ENCODE results near the gene CFAP299. TPM values are rescaled to one million over a fixed set of nuclear protein-coding genes. Genes with fewer than 3 reads are reported as not detected.
A peak's percentile ranks its signal among the peaks of the same experiment; 100 is the strongest.

CFAP299 gene
- total RNA-seq (2016; rRNA removed; fragmentation: Illumina TruSeq; extraction: Trizol) (not detected in 2 replicates), polyA plus RNA-seq (2011; rRNA removed) (not detected in 2 replicates), polyA minus RNA-seq (2011; rRNA and poly(A)+ RNA removed; ENCODE audit: low replicate concordance) (not detected in 2 replicates), Bru-seq, nascent RNA (percentile 1 among the genes with signal in this experiment), BruChase-seq, experiment 1, labeled RNA remaining after a 6-hour chase (percentile 1 among the genes with signal in this experiment), BruChase-seq, experiment 2, labeled RNA remaining after a 2-hour chase (percentile 1 among the genes with signal in this experiment)
- not detected in 2 replicates for total RNA-seq (2016; cell fraction: cytosol; rRNA removed; fragmentation: Illumina TruSeq; extraction: Trizol; ENCODE audit: low read depth)
- not detected in 2 replicates for total RNA-seq (2016; cell fraction: insoluble cytoplasmic fraction; rRNA removed; fragmentation: Illumina TruSeq; extraction: Trizol)
- not detected in 2 replicates for total RNA-seq (2016; cell fraction: membrane; rRNA removed; fragmentation: Illumina TruSeq; extraction: Trizol)
- not detected in 2 replicates for total RNA-seq (2016; cell fraction: nucleus; rRNA removed; fragmentation: Illumina TruSeq; extraction: Trizol)
- polyA plus RNA-seq (2011; cell fraction: cytosol; rRNA removed) = not detected in 2 replicates
- polyA plus RNA-seq (2011; cell fraction: nucleus; rRNA removed) = not detected in 2 replicates
- polyA plus RNA-seq (2012) = not detected in 2 replicates
- polyA plus RNA-seq (2016; cell fraction: cytosol; fragmentation: Illumina TruSeq; extraction: Trizol; ENCODE audit: low read depth) = not detected in 2 replicates
- polyA plus RNA-seq (2016; cell fraction: insoluble cytoplasmic fraction; fragmentation: Illumina TruSeq; extraction: Trizol; ENCODE audit: low read depth) = not detected in 2 replicates
- polyA plus RNA-seq (2016; cell fraction: membrane; fragmentation: Illumina TruSeq; extraction: Trizol; ENCODE audit: low read depth) = not detected in 2 replicates
- not detected in 2 replicates for polyA plus RNA-seq (2016; cell fraction: nucleus; fragmentation: Illumina TruSeq; extraction: Trizol; ENCODE audit: insufficient read depth, low read depth)
- polyA minus RNA-seq (2011; cell fraction: cytosol; rRNA and poly(A)+ RNA removed) = not detected in 2 replicates
- not detected in 2 replicates for polyA minus RNA-seq (2011; cell fraction: nucleus; rRNA and poly(A)+ RNA removed)
- long read RNA-seq, experiment 1 = 0 reads
- long read RNA-seq, experiment 2 = 0 reads

- Histone ChIP-seq H3K4me3 (replicated peaks in 1 of 3; ENCODE audit: insufficient read depth in 1 of 3, low read depth in 2 of 3, low read length in 3 of 3) (peak within 1 kb of the TSS; percentile 60 to 77 (median 64)), H3K4me1 (ENCODE audit: insufficient read depth, low read length) (peaks cover 9% of the 10 kb centered on the region), H3K27me3 (ENCODE audit: control insufficient read depth in 1 of 2, insufficient read depth in 2 of 2, low read length in 2 of 2) (peaks cover 0 to 14% of the 10 kb centered on the region in 2 experiments; a peak in 2 of 5 replicates), H3K9me3 (ENCODE audit: low read length) (no peaks in the 10 kb centered on the region), H3K4me2 (ENCODE audit: low read depth, low read length) (peak within 1 kb of the TSS; percentile 97), H3K9ac (ENCODE audit: insufficient read depth, low read depth, low read length) (no peak within 1 kb of the TSS), H2AFZ (ENCODE audit: low read length) (peak within 1 kb of the TSS; percentile 76), H3K79me2 (ENCODE audit: insufficient read depth, low read length) (no peaks in the 10 kb centered on the region), H3K27ac (ENCODE audit: extremely low read length, insufficient read depth, low read length) (no peak within 1 kb of the TSS), H3K36me3 (replicated peaks in 1 of 2; ENCODE audit: control insufficient read depth in 1 of 2, insufficient read depth in 2 of 2, low read length in 2 of 2) (no peaks in the 10 kb centered on the region), H4K20me1 (ENCODE audit: insufficient read depth, low read length) (peaks cover 2% of the 10 kb centered on the region; the same call in 1 of the 2 replicates)
- POLR2A ChIA-PET = no interaction called here
- no TSS peak for BruUV-seq (replicated peaks)
- intact Hi-C loops (cut with micrococcal nuclease; ENCODE audit: unreplicated experiment) (loop anchor here (5.0 kb wide), 2 partner anchors 113 to 1383 kb away; no protein-coding TSS in a partner anchor), in situ Hi-C loops (cut with HindIII; ENCODE audit: extremely low pct_ligation_motif_present, low pct_unique_long_range_greater_than_20kb) (no loop called here)
- DNase-seq (ENCODE audit: low spot score) (peak; percentile 79), FAIRE-seq (peak; percentile 93), ATAC-seq (peak; percentile 98)
- CTCF ChIA-PET (ENCODE audit: low intra/inter-chr PET ratio, low total read pairs) = interaction anchor here (1.1 kb wide), 1 partner anchor 1384 kb away, joined by 5 read pairs; no protein-coding TSS in a partner anchor
- WGBS (ENCODE audit: low lambda C conversion rate) = 5% methylated on average over 16 of the region's 49 CpGs
- TF ChIP-seq SP1 (IDR thresholded peaks at IDR 0.05) (no peak), SP1 (CRISPR knock-in tag; IDR thresholded peaks at IDR 0.05) (peak; percentile 66; the same call in 1 of the 2 replicates), ZNF317 (CRISPR knock-in tag; IDR thresholded peaks at IDR 0.05) (no peak), REL (CRISPR knock-in tag; conservative IDR thresholded peaks at IDR 0.05) (no peak), STAG1 (CRISPR knock-in tag; IDR thresholded peaks at IDR 0.05) (peak; percentile 40), NFKB2 (CRISPR knock-in tag; IDR thresholded peaks at IDR 0.05; ENCODE audit: borderline replicate concordance) (peak; percentile 59; the same call in 1 of the 2 replicates), ZIK1 (CRISPR knock-in tag; IDR thresholded peaks at IDR 0.05; ENCODE audit: borderline replicate concordance, low read depth) (no peak), XRCC5 (optimal IDR thresholded peaks at IDR 0.05; ENCODE audit: low read length) (peak; percentile 35), ZNF335 (CRISPR knock-in tag; IDR thresholded peaks at IDR 0.05) (0 out of 2 replicates have a peak, but pooled peaks have one; percentile 39)
- TF ChIP-seq, protein P1, sequence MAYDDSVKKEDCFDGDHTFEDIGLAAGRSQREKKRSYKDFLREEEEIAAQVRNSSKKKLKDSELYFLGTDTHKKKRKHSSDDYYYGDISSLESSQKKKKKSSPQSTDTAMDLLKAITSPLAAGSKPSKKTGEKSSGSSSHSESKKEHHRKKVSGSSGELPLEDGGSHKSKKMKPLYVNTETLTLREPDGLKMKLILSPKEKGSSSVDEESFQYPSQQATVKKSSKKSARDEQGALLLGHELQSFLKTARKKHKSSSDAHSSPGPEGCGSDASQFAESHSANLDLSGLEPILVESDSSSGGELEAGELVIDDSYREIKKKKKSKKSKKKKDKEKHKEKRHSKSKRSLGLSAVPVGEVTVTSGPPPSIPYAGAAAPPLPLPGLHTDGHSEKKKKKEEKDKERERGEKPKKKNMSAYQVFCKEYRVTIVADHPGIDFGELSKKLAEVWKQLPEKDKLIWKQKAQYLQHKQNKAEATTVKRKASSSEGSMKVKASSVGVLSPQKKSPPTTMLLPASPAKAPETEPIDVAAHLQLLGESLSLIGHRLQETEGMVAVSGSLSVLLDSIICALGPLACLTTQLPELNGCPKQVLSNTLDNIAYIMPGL (CRISPR knock-in tag; IDR thresholded peaks at IDR 0.05; ENCODE audit: borderline replicate concordance in 1 of 2, low read depth in 1 of 2) = peak; percentile 63 to 77; a peak in 3 of 4 replicates
- TF ChIP-seq, protein P2, sequence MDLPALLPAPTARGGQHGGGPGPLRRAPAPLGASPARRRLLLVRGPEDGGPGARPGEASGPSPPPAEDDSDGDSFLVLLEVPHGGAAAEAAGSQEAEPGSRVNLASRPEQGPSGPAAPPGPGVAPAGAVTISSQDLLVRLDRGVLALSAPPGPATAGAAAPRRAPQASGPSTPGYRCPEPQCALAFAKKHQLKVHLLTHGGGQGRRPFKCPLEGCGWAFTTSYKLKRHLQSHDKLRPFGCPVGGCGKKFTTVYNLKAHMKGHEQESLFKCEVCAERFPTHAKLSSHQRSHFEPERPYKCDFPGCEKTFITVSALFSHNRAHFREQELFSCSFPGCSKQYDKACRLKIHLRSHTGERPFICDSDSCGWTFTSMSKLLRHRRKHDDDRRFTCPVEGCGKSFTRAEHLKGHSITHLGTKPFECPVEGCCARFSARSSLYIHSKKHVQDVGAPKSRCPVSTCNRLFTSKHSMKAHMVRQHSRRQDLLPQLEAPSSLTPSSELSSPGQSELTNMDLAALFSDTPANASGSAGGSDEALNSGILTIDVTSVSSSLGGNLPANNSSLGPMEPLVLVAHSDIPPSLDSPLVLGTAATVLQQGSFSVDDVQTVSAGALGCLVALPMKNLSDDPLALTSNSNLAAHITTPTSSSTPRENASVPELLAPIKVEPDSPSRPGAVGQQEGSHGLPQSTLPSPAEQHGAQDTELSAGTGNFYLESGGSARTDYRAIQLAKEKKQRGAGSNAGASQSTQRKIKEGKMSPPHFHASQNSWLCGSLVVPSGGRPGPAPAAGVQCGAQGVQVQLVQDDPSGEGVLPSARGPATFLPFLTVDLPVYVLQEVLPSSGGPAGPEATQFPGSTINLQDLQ (CRISPR knock-in tag; IDR thresholded peaks at IDR 0.05) = peak; percentile 73; the same call in 1 of the 2 replicates
- TF ChIP-seq, protein P3, sequence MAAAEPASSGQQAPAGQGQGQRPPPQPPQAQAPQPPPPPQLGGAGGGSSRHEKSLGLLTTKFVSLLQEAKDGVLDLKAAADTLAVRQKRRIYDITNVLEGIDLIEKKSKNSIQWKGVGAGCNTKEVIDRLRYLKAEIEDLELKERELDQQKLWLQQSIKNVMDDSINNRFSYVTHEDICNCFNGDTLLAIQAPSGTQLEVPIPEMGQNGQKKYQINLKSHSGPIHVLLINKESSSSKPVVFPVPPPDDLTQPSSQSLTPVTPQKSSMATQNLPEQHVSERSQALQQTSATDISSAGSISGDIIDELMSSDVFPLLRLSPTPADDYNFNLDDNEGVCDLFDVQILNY (CRISPR knock-in tag; conservative IDR thresholded peaks at IDR 0.05) = 0 out of 2 replicates have a peak, but pooled peaks have one; percentile 33
Observed at GRCh38 chr4:80335554-80336358, at the start of gene CFAP299. Gene CFAP299 (plus strand): TSS chr4:80335730.

Data from HepG2 (cell line).